Measurements from ENCODE around the gene GLMN.

Gene GLMN, protein sequence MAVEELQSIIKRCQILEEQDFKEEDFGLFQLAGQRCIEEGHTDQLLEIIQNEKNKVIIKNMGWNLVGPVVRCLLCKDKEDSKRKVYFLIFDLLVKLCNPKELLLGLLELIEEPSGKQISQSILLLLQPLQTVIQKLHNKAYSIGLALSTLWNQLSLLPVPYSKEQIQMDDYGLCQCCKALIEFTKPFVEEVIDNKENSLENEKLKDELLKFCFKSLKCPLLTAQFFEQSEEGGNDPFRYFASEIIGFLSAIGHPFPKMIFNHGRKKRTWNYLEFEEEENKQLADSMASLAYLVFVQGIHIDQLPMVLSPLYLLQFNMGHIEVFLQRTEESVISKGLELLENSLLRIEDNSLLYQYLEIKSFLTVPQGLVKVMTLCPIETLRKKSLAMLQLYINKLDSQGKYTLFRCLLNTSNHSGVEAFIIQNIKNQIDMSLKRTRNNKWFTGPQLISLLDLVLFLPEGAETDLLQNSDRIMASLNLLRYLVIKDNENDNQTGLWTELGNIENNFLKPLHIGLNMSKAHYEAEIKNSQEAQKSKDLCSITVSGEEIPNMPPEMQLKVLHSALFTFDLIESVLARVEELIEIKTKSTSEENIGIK

DNA sequence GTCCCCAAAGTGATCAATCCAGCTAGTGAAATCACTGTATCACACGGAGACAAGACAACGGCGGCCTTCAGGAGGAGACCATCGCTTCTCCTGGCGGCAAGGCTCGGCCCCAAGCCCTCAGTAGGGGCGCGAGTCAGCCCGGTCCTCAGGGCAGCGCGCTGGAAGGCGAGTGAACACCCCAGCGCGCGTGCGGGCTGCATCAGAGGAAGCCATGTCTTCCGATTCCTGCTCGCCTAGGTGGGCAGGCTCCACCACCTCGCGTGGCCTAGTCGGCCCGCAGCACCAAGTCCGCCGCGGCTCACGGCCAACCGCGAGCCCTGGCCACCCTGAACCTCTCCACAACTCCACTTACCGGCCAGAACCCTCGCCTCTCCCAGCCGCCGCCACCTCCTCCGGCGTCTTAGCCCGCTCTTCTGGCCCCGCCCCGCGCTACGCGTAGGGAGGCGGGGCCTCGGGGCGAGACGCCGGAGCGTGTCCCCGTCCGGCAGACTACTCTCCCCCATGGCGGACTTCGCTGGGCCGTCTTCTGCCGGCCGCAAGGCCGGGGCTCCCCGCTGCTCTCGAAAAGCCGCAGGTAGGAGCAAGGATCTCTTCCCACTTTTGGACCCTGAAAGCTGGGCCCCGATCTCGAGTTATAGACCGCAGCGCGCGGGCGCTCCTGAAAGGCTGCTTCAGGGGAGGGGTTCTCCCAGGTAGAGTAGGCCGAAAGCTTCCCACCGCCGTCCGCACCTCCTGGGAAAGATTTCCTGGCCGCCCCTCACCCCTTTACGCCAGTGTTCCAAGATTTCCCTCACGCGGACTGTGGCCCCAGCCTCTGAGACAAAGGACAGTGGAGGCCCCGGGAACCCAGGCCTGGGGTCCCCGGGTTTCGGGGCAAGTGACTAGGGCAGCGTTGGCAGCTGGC lies at the start of gene GLMN, which contains the start of gene RPAP2:
GLMN (minus strand) TSS at position 415 of the 904 bp plus-strand sequence. CDS start 988 bp downstream, outside the sequence.
RPAP2 (plus strand) TSS at position 487 of the 904 bp plus-strand sequence; CDS start at position 502, 15 bp downstream.
- DNase-seq (ENCODE audit: low read depth), result peak; percentile 64

DNA sequence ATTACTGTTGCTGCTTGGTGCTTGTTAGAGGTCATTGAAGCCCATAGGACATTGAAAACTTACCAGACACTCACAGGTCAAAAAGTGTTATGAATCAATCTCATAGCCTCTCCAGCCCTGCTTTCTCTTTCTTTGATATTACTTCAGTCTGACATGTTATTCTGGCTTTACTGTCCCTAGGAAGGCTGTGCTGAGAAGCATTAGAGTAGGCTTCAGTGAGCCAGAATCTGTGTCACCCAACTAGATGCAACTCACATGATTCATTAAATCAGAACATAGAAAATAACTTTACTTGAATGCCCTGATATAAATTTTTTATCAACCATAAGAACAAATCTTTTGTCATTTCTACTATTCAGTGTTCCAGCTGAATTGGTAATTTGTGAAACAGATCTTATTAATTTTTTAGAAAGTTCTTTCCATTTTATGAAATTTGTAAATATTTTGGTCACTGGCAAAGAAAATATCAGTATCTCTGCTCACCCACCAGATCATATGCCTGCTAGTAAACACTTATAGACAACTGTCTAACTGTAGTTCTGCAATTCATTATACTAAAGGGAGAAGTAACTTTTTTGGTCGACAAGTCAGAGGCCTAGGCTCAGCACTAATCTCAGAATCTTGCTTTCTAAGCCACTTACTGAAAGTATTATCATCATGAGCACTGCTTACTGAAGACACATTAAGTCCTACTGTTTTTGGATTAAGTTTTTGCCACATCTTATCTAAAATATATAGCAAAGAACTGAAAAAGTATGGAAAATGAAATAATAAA lies 48.3 kb upstream of the GLMN start:
- DNase-seq (ENCODE audit: low read depth), result no peak

DNA sequence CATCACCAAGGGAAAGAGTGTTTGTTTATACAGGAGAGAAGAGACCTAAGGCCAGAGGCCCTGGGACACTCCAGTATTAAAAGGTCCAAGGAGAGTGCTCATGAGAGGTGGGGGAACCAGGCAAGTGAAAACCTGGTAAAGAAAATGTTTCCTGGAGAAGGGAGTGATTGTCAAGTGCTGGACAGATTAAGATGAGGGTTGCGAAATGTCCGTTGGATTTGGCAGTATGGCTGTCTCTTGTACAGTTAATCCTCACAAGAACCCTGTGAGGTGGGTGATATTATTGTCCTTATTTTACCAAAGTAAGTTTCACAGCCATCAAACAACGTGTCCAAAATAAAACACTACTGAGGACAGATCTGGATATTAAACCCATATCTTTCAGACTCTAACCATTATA lies 44.3 kb upstream of the GLMN start:
- no peak for DNase-seq (ENCODE audit: low read depth)

DNA sequence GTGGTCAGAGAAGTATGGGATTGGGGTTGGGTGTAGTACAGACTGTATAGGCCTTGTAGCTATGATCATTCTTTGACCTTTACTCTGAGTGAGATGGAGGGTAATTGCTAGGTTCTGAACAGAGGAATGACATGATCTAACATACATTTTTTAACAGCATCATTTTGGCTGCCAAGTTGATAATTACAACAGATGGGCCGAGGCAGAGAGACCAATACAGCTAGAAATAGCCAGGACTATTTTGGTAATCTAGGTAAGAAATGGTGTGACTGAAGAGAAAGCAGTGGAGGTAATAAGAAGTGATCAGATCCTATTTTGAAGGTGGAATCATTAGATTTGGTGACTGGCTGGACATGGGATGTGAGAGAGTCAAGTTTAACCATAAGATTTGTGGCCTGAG lies 43.6 kb upstream of the GLMN start:
- DNase-seq (ENCODE audit: low read depth), result no peak

DNA sequence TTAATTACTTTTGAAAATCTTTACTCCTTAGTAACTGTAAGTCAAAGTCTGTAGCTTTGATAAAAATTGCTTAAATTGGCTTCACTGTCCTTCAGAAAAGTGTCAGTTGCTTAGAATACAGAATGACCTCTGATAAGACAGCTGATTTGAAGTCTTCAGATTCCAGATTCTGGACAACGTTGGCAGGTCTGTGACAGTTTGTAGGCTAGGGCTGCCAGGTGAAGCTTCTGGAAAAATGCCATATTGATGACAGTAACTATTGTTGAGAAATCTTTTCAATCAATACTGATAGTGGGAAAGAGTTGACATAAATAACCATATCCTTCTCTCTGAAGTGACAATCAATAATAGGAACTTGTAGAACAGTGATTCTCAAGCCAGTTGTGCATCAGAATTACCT lies 41.4 kb upstream of the GLMN start:
- DNase-seq (ENCODE audit: low read depth), result no peak

DNA sequence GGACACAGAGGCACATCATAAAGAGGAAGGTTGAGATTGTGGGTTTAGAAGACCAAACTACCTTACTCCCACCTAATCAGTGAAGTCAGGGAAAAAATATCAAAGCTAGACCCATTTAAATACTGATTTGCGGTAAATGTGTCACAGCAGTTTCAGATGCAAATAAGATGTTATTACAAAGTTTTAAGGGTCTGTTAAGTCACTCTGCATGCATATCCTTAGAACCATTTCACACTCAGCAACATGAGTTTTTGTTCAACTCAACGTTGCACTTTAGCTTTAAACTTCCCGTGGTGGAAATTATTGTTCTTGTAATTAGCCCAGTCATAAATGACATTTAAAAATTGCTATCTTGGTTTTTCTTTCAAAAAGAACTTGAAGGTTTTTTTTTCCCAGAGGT lies 34.9 kb upstream of the GLMN start:
- no peak for DNase-seq (ENCODE audit: low read depth)

DNA sequence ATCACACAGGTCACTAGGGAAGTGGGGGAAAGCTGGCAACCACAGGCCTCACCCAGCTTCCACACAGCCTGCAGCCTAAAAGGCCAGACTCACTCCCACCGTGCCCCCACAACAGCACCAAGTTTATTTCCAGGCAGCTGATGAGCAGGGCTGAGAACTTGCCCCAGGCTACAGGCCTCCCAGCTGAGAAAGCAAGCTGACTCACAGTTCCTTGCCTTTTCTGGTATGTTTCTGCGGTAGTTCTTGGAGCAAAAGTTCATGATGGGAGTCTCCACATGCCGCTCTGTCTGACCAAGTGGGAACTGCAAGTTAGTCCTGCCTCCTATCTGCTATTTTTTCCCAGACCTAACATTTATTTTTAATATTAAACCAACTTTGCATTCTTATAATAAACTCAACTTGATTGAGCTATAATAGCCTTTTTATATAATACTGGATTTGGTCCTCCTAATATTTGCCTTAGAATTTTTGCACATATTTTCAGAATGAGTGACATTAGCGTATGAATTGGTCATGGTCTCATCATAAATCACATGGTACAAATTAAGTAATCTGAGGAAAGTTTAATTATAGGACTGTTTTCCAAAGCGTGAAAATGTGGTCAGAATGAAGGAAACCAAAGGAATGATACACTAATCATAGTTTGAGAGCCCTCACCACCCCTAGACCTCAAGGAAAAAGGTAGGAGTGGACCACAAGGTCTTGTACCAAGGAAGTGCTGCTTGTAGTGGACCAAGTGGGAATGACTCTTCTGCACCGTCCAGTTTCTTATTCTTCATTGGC lies 30.8 kb upstream of the GLMN start:
- DNase-seq (ENCODE audit: low read depth), result no peak

DNA sequence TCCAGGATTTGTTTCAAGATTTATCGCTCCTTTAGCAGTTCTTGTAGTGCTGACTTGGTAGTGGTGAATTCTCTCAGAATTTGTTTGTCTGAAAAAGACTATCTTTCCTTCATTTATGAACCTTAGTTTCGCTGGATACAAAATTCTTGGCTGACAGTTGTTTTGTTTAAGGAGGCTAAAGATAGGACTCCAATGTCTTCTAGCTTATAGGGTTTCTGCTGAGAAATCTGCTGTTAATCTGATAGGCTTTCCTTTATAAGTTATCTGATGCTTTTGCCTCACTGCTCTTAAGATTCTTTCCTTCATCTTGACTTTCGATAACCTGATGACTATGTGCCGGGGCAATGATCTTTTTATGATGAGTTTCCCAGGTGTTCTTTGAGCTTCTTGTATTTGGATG lies 29.0 kb upstream of the GLMN start:
- DNase-seq (ENCODE audit: low read depth), result no peak

DNA sequence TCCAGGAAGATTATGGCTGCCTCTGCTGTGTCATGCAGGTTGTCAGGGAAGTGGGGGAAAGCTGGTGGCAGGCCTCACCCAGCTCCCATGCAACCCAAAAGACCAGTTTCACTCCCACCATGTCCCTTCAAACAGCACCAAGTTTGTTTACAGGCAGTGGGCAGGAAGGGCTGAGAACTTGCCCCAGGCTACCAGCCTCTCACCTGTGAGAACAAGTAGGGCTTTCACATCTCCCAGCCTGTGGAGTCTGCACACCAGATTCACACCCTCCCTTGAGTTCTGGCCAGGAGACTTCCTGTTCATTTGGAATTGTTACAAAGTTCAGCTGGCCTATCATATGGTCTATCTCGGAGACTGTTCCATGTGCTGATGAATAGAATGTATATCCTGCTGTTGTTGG lies 27.9 kb upstream of the GLMN start:
- DNase-seq (ENCODE audit: low read depth), result no peak

DNA sequence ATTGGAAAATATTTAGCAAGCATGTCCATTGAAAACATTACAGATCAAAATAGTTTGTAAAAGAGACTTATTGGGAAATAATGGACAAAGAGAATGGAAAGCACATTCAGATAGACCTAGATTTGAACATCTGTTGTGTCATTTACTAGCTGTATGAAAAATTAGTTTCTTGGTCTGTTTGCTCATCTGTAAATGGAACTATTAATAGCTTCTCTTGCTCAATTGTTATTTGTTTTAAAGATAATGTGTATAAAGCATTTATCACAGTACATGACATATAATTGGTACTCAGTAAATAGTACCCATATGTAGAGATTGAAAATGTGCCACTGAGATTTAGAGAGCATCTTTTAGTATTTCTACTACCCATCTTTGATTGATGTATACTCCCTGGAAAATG lies 26.0 kb upstream of the GLMN start:
- DNase-seq (ENCODE audit: low read depth), result no peak

DNA sequence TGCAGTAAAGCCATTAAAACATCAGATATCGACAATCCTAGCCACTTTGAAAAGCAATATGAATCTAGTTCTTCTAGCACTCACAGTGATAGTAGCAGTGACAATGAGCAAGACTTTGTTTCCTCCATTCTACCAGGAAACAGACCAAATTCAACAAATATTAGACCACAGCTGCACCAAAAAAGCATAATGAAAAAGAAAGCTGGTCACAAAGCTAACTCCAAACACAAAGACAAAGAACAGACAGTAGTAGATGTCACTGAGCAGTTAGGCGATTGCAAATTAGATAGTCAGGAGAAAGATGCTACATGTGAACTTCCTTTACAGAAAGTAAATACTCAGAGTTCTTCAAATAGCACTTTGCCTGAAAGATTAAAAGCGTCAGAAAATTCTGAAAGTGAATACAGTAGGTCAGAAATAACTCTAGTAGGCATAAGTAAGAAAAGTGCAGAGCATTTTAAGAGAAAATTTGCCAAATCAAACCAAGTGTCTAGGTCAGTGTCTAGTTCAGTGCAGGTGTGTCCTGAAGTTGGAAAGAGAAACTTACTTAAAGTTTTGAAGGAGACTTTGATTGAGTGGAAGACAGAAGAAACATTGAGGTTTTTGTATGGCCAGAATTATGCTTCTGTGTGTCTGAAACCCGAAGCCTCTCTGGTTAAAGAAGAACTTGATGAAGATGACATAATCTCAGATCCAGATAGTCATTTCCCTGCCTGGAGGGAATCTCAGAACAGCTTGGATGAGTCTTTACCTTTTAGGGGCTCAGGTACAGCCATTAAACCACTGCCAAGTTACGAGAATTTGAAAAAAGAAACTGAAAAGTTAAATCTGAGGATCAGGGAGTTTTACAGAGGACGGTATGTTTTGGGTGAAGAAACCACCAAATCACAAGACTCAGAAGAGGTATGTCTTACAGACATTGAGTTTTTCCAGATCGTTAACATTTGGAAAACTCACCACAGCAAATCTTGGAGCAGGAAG lies 25.0 kb upstream of the GLMN start:
- no peak for DNase-seq (ENCODE audit: low read depth)

DNA sequence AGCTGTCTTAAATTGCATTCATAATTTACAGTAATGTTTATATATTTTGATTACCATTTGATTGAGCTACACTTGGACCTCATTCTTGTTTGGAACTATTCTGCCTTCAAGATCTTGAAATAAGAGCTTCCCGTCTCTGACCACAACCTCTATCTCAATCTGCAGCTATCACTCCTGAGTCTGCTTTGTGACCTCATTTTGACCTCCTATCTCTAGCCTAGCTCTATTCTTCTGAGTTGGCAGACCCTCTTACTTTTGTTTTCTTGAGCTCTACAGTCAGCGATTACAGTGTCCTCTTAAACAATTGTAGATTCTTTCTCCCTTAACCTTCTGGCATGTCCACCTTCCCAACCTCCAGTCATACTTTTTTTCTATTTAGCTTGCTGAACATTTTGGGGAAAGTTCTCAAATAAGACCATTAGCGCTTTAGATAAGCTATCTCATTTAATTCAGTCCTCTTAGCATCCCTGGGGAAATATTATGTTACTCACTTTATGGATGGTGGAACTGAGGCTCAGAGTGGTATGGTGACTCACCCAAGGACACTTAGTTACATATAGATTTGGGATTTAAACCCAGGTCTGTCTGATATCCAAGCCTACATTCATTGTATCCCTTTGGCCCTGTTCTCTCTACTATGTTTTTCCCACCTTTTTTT lies 19.2 kb upstream of the GLMN start:
- no peak for DNase-seq (ENCODE audit: low read depth)

DNA sequence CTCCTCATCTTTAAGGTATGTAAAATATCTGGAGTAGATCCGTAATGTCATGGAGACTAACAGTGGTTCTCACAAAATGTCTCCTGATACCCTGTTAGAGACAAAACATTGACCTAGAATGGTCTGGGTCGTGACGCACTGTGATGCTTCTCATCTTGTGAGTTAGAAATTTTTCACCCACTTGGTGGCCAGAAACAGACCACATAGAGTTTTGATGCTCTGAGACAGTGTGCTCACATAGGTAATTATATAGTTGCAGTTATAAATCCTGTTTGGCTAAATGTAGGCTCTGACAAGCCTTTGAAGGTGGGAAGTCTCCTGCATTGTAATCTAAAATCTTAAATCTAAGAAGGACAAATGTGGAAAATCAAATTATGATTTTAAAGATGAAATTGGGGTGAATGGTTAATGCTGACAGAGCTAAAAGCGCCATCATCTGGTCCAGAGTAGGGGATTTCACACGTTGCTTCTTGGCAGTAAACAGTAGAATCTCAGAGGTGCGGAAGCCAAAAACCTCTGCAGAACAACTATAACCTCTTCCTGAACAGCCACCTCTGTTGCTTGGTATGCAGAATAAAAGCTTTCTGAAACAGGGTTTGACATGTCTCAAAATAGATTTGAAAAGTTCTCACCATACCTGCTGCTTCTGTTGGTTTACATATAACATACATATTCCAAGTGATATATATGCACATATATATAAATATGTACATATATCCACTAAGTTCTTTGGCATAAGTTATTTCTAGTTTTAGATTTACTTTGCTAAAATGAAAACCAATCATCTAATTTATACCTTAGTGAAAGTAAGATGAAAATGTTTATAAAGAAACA lies 17.2 kb upstream of the GLMN start:
- peak; percentile 5 for DNase-seq (ENCODE audit: low read depth)

DNA sequence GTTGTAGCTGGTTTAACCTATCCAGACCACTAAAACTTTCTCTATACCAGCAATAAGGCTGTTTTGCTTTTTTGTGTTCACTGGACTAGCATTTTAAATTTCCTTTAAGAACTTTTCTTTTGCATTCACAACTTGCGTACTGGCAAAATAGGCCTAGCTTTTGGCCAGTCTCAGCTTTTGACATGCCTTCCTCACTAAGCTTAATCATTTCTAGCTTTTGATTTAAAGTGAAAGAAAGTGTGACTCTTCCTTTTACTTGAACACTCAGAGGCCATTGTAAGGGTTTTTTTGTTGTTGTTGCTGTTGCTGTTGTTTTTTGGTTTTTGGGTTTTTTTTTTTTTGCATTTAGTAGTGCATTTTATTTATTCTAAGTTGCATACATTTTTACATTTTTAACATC lies 15.2 kb upstream of the GLMN start:
- no peak for DNase-seq (ENCODE audit: low read depth)

DNA sequence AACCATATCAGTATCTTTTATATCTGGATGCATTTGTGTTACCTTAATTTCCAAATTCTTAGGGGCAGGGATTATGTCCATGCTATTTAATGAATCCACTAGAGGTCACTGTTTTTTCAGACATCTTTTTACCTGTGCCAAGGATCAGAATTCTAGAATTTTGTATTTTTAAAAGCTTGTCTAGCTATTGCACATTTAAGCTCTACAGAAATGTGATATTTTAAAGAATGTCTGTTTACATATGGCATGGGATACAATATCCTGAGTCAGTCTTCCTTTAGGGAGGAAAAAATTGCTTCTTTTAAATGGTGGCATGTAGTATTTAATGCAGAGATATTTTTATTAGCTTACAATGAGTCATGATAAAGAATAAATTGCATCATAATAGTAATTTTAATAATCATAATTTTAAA lies 11.4 kb upstream of the GLMN start:
- no peak for DNase-seq (ENCODE audit: low read depth)

DNA sequence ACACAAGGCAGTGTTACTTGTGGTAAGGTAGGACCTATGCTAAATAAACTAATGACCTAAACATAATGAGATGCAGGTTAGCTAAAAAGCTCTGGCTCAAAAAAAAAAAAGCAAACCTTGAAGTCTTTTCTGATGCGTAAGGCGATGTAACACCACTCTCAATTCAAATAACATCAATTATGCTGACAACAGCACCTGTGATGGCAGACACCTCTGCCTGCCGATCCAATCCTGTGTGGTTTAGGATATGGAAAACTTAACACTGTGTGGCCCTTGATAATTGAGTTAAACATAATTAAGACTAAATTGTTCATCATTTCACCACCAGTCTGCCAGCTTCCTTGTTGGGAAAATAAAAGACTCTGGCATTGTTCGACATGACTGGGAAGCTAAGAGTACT lies 9.2 kb upstream of the GLMN start:
- no peak for DNase-seq (ENCODE audit: low read depth)

DNA sequence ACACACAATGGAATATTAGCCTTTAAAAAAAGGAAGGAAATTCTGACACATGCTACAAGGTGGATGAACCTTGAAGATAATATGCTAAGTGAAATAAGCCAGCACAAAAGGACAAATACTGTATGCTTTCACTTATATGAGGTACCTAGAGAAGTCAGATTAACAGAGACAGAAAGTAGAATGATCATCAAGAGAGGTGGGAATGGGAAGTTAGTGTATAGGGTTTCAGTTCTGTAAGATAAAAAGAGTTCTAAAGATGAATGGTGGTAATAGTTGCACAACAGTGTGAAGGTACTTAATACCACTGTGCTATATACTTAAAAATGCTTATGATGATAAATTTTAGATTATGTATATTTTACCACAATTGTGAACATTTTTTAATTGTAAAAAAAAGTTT lies 7.2 kb upstream of the GLMN start:
- DNase-seq (ENCODE audit: low read depth), result no peak

DNA sequence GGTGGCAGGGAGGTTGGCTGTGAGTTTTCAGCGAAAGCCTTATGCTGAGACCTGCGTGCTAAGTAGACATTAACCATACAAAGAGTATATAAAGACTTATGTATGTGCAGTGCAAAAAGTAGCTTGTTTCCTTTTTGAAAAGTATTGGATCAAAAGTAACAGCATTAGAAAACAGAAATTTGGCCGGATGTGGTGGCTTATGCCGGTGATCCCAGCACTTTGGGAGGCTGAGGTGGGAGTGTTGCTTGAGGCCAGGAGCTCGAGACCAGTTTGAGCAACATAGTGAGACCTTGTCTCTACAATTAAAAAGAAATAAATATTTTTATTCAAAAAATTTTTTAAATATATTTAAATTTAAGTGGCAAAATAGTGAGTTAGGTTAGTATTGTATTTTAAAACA lies 2.2 kb upstream of the GLMN start:
- no peak for DNase-seq (ENCODE audit: low read depth)
